Upper lobe of left lung (tissue), 6 donors: ENCODE measurements around the gene RABEP2. TPM values are rescaled to one million over a fixed set of nuclear protein-coding genes. Genes with fewer than 3 reads are reported as not detected.
"Not testable (repeated sequence)": the region's sequence is repeated elsewhere in the genome, so short reads cannot be mapped to it uniquely, and the experiment has no call there.

ENCODE experiments used
- ATAC-seq, 2 donors: fragments of 200-7000 bp; cut with Tn5 transposase; one replicate each; pipeline ENCODE4 v1.9.1; 2022; ENCODE audit warnings: mild to moderate bottlenecking in 2 of 2, moderate library complexity in 2 of 2; ENCODE audit not compliant: low FRiP score in 2 of 2
- DNase-seq, 2 donors: peaks; one replicate each; pipeline ENCODE4 v3.0.0-alpha.2; 2019 to 2020
- H3K27ac ChIP-seq, 4 donors: fragments of 200-600 bp; sonication (generic); one replicate each; pipeline ENCODE4 v1.5.1; 2016 to 2019
- H3K27me3 ChIP-seq, 4 donors: fragments of 200-600 bp; sonication (generic); one replicate each; pipeline ENCODE4 v1.5.1; 2017 to 2019
- H3K36me3 ChIP-seq, 4 donors: fragments of 200-600 bp; sonication (generic); one replicate each; pipeline ENCODE4 v1.5.1; 2016 to 2019
- H3K4me1 ChIP-seq, 4 donors: fragments of 200-600 bp; sonication (generic); one replicate each; pipeline ENCODE4 v1.5.1; 2018 to 2019
- H3K4me3 ChIP-seq, 4 donors: fragments of 200-600 bp; sonication (generic); one replicate each; pipeline ENCODE4 v1.5.1; 2017 to 2019; ENCODE audit warnings: mild to moderate bottlenecking in 2 of 4, moderate library complexity in 1 of 4
- H3K9me3 ChIP-seq, 4 donors: fragments of 200-600 bp; sonication (generic); one replicate each; pipeline ENCODE4 v1.5.1; 2018 to 2019
- EP300 ChIP-seq, 4 donors: sonication (generic); formaldehyde crosslinking; IDR thresholded peaks; one replicate each; pipeline ENCODE4 v1.5.1; 2017; ENCODE audit warnings: antibody characterized with exemption in 4 of 4, control low read depth in 2 of 4
- POLR2A ChIP-seq, 4 donors: fragments of 450-650 bp; IDR thresholded peaks; one replicate each; pipeline ENCODE4 v1.5.1; 2016 to 2017; ENCODE audit warnings: antibody characterized with exemption in 4 of 4, mild to moderate bottlenecking in 2 of 4
- POLR2AphosphoS5 ChIP-seq, 2 donors: sonication (generic); formaldehyde crosslinking; IDR thresholded peaks; one replicate each; pipeline ENCODE4 v1.5.1; 2017; ENCODE audit warnings: antibody characterized with exemption in 2 of 2
- WGBS, 2 donors: methylation state at CpG; one replicate each; pipeline ENCODE4 v1.1.5; 2017 to 2018; 5-methylcytosine and 5-hydroxymethylcytosine counted together
- total RNA-seq, 6 donors: library from RNA; depleted of rRNA in 4 of 6; stranded (reverse); fragments of >200 nt in 4 of 6; gene quantifications; one replicate each; pipeline versions ENCODE4 v1.1.0 to v1.2.1, GENCODE V29; 2016 to 2021
- TF ChIP-seq, protein P1 (sequence below), 6 experiments: fragments of 450-650 bp in 4 of 6; fragments of 200-600 bp in 2 of 6; sonication (generic) in 2 of 6; IDR thresholded peaks; one replicate each; pipeline ENCODE4 v1.5.1; 2016 to 2019; ENCODE audit warnings: antibody characterized with exemption in 6 of 6
- donor health status: DM: no; HTN: no; CAD: no; lungs with moderate emphysema.
- donor health status: DM: no; HTN: yes; CAD: no; lungs with severe emphysema.

RABEP2 gene
- total RNA-seq, 6 donors from 2014 or later, result 25.6 to 115 (median 33.0) TPM

DNA sequence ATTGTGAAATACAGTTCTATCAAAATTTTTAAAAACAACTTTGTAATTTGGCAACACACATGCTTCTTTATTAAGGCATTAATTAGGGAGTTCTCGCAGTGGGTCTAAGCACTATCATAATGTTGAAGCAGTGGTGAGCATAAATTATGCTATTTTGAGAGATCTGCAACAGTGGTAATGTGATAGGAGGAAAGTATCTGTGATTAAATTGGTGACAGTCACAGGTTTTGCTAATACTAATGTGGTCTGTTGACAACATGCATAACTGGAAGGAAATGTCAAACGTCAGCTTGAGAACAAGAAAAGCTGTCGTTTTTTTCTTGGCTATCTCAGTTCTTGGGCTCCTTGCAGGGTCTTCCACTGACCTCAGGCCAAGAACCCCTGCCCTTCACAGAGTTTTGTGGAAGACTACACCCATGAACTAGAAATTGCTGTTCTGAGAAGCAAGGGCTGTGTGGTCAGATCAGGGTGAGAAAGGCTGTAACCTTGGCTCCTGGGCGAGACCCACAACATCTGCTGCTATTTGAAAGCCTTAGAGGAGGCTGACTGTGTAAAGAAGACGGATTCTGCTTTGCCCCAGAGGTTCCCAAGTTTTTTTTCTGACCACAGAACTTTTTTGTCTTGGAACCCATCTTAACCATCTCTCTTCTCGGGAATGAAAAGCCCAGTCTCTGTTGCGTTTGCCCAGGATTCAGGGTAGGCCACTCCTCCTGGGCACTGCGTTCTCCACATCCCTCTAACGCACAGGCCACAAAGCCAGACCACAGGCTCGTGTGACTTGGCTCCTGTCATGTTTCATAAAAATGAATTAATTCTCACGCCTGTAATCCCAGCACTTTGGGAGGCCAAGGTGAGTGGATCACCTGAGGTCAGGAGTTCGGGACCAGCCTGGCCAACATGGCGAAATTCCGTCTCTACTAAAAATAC, 32.8 kb downstream of the RABEP2 start:
- DNase-seq (no peak), ATAC-seq (no peak)
- no peaks in the 10 kb centered on the region for H3K36me3 ChIP-seq
- 64 to 68% methylated on average over 14 of the region's 14 CpGs for WGBS, 2 donors
- H3K27ac ChIP-seq, result no peak overlapping the region
- TF ChIP-seq EP300 (IDR thresholded peaks at IDR 0.05), result no peak
- TF ChIP-seq POLR2AphosphoS5 (IDR thresholded peaks at IDR 0.05), result no peak
- no peak for TF ChIP-seq POLR2A (IDR thresholded peaks at IDR 0.05)
- TF ChIP-seq, protein P1, sequence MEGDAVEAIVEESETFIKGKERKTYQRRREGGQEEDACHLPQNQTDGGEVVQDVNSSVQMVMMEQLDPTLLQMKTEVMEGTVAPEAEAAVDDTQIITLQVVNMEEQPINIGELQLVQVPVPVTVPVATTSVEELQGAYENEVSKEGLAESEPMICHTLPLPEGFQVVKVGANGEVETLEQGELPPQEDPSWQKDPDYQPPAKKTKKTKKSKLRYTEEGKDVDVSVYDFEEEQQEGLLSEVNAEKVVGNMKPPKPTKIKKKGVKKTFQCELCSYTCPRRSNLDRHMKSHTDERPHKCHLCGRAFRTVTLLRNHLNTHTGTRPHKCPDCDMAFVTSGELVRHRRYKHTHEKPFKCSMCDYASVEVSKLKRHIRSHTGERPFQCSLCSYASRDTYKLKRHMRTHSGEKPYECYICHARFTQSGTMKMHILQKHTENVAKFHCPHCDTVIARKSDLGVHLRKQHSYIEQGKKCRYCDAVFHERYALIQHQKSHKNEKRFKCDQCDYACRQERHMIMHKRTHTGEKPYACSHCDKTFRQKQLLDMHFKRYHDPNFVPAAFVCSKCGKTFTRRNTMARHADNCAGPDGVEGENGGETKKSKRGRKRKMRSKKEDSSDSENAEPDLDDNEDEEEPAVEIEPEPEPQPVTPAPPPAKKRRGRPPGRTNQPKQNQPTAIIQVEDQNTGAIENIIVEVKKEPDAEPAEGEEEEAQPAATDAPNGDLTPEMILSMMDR (IDR thresholded peaks at IDR 0.05), result no peak
- H3K4me3 ChIP-seq, result no peak overlapping the region
- H3K4me1 ChIP-seq, result no peaks in the 10 kb centered on the region
- H3K9me3 ChIP-seq, result no peaks in the 10 kb centered on the region
- H3K27me3 ChIP-seq, result no peaks in the 10 kb centered on the region

- WGBS, 2 donors, result 93 to 96% methylated on average over 5 of the region's 5 CpGs
- not testable (repeated sequence) for DNase-seq, H3K36me3 ChIP-seq, H3K27ac ChIP-seq, H3K27me3 ChIP-seq, H3K9me3 ChIP-seq, ATAC-seq, H3K4me1 ChIP-seq, H3K4me3 ChIP-seq
Measured at GRCh38 chr16:28890355-28890754, 34.7 kb downstream of the RABEP2 start.

DNA sequence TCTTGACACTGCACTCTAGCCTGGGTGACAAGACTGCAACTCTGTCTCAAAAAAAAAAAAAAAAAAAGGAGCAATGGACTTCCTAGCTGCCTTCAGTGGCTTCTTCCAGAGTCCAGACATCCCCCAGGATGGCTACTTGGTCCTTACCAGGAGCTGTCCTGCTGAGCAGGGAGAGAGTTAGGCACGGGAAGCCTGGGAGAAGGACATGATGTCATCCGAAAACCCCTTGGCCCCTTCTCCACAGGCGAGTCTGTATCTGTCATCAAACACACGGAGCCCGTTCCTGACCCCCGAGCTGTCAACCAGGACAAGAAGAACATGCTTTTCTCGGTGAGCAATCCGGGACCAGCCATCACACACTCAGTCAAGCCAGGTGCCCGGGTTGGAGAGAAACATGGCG, 38.1 kb downstream of the RABEP2 start:
- peaks cover 0 to 6% (median 1%) of the 10 kb centered on the region in 4 donors for H3K27me3 ChIP-seq
- H3K27ac ChIP-seq, result no peak overlapping the region
- DNase-seq (no peak), ATAC-seq (no peak)
- H3K4me1 ChIP-seq, result no peaks in the 10 kb centered on the region
- TF ChIP-seq, protein P1 (IDR thresholded peaks at IDR 0.05), result no peak
- no peak for TF ChIP-seq EP300 (IDR thresholded peaks at IDR 0.05)
- TF ChIP-seq POLR2A (IDR thresholded peaks at IDR 0.05), result no peak
- no peak for TF ChIP-seq POLR2AphosphoS5 (IDR thresholded peaks at IDR 0.05)
- H3K9me3 ChIP-seq, result no peaks in the 10 kb centered on the region
- no peaks in the 10 kb centered on the region for H3K36me3 ChIP-seq
- 72 to 77% methylated on average over 10 of the region's 10 CpGs for WGBS, 2 donors
- H3K4me3 ChIP-seq, result no peak overlapping the region

- 92 to 95% methylated on average over 6 of the region's 6 CpGs for WGBS, 2 donors
- no peak for ATAC-seq
- Histone ChIP-seq H3K4me3 (no peak overlapping the region), H3K4me1 (peaks cover 10 to 16% (median 13%) of the 10 kb centered on the region in 4 donors), H3K36me3 (no peaks in the 10 kb centered on the region), H3K27me3 (peaks cover 0 to 16% (median 3%) of the 10 kb centered on the region in 4 donors), H3K27ac (no peak overlapping the region), H3K9me3 (no peaks in the 10 kb centered on the region)
- no peak for DNase-seq
- TF ChIP-seq EP300 (IDR thresholded peaks at IDR 0.05), result no peak
- TF ChIP-seq, protein P1 (IDR thresholded peaks at IDR 0.05), result no peak
- TF ChIP-seq POLR2AphosphoS5 (IDR thresholded peaks at IDR 0.05), result no peak
- no peak for TF ChIP-seq POLR2A (IDR thresholded peaks at IDR 0.05)
Measured at GRCh38 chr16:28884045-28884444, 41.0 kb downstream of the RABEP2 start.

- 62 to 83% methylated on average over 11 to 24 of the region's 25 CpGs for WGBS, 2 donors
- Histone ChIP-seq H3K4me1 (peaks cover 11 to 18% (median 15%) of the 10 kb centered on the region in 4 donors), H3K27ac (no peak overlapping the region), H3K9me3 (no peaks in the 10 kb centered on the region), H3K4me3 (no peak overlapping the region), H3K36me3 (no peaks in the 10 kb centered on the region), H3K27me3 (peaks cover 0 to 16% (median 3%) of the 10 kb centered on the region in 4 donors)
- ATAC-seq, result no peak
- TF ChIP-seq POLR2A (IDR thresholded peaks at IDR 0.05), result no peak
- no peak for DNase-seq
Measured at GRCh38 chr16:28883221-28883996, 41.6 kb downstream of the RABEP2 start.
